Neural cell (in vitro differentiated cells): Measurements from ENCODE around the gene FAM32A.

ENCODE experiments used
- CTCF ChIP-seq: fragments of 450-650 bp; IDR thresholded peaks from 2 replicates; pipeline ENCODE4 v1.5.1; 2014; ENCODE audit warnings: antibody characterized with exemption, mild to moderate bottlenecking, moderate library complexity; ENCODE audit not compliant: poor library complexity, severe bottlenecking
- EP300 ChIP-seq: fragments of 450-650 bp; conservative IDR thresholded peaks from 2 replicates; pipeline ENCODE4 v1.6.1; 2014; ENCODE audit warnings: antibody characterized with exemption, mild to moderate bottlenecking, moderate library complexity; ENCODE audit not compliant: poor library complexity, severe bottlenecking
- EZH2 ChIP-seq: fragments of 200-600, 300-800 bp; shearing (Covaris generic), sonication (generic); IDR thresholded peaks from 2 replicates; pipeline ENCODE4 v1.6.1; 2014; ENCODE audit warnings: antibody characterized with exemption, low read length, borderline replicate concordance, mild to moderate bottlenecking; ENCODE audit not compliant: insufficient read depth, poor library complexity, severe bottlenecking
- POLR2AphosphoS5 ChIP-seq: IDR thresholded peaks from 2 replicates; pipeline ENCODE4 v1.6.1; 2012
- RAD21 ChIP-seq: fragments of 450-650 bp; conservative IDR thresholded peaks from 2 replicates; pipeline ENCODE4 v1.6.1; 2014; ENCODE audit warnings: antibody characterized with exemption, mild to moderate bottlenecking, moderate library complexity
- REST ChIP-seq: IDR thresholded peaks from 2 replicates; pipeline ENCODE4 v1.6.1; 2012; ENCODE audit warnings: borderline replicate concordance
- SMC3 ChIP-seq: fragments of 450-650 bp; conservative IDR thresholded peaks from 2 replicates; pipeline ENCODE4 v1.6.1; 2014; ENCODE audit warnings: antibody characterized with exemption, mild to moderate bottlenecking, moderate library complexity; ENCODE audit not compliant: poor library complexity

- TF ChIP-seq REST: no peak
- no peak for TF ChIP-seq CTCF
- no peak for TF ChIP-seq POLR2AphosphoS5
- no peak for TF ChIP-seq SMC3
- TF ChIP-seq RAD21: no peak
- TF ChIP-seq EP300: no peak
- TF ChIP-seq EZH2: no peak
Measured at GRCh38 chr19:16170134-16170533, 15.1 kb upstream of the FAM32A start.
